Activated CD4-positive, alpha-beta T cell treated with anti-CD3 and anti-CD28 coated beads, Interleukin-2, amount 10 ng/mL, durations not matched to agents 24 days and 14 days (primary cell): ENCODE data around the gene PADI1. TPM values are rescaled to one million over a fixed set of nuclear protein-coding genes. Genes with fewer than 3 reads are reported as not detected.

ENCODE experiments used
- DNase-seq: peaks from one replicate; pipeline ENCODE4 v3.0.0; 2022
- H3K27ac Mint-ChIP-seq: one replicate; pipeline ENCODE4 v1.8.0; 2022; ENCODE audit warnings: mild to moderate bottlenecking, mixed read lengths
- H3K27me3 Mint-ChIP-seq: one replicate; pipeline ENCODE4 v1.8.0; 2022; ENCODE audit warnings: mixed read lengths
- H3K36me3 Mint-ChIP-seq: one replicate; pipeline ENCODE4 v1.8.0; 2022; ENCODE audit warnings: low read depth, mild to moderate bottlenecking, mixed read lengths
- H3K4me1 Mint-ChIP-seq: one replicate; pipeline ENCODE4 v1.8.0; 2021; ENCODE audit warnings: mixed read lengths
- H3K4me3 Mint-ChIP-seq: one replicate; pipeline ENCODE4 v1.8.0; 2022; ENCODE audit warnings: mild to moderate bottlenecking, moderate library complexity, mixed read lengths
- H3K9me3 Mint-ChIP-seq: one replicate; pipeline ENCODE4 v1.8.0; 2021; ENCODE audit warnings: mixed read lengths
- intact Hi-C: fragments of 100-400 bp; cut with micrococcal nuclease; formaldehyde crosslinking; loops from one replicate; pipeline ENCODE4 v1.15.1; 2023
- total RNA-seq: library from RNA; stranded (reverse); gene quantifications from 2 replicates; pipeline ENCODE4 v1.2.3, GENCODE V29; 2022

PADI1 gene, protein sequence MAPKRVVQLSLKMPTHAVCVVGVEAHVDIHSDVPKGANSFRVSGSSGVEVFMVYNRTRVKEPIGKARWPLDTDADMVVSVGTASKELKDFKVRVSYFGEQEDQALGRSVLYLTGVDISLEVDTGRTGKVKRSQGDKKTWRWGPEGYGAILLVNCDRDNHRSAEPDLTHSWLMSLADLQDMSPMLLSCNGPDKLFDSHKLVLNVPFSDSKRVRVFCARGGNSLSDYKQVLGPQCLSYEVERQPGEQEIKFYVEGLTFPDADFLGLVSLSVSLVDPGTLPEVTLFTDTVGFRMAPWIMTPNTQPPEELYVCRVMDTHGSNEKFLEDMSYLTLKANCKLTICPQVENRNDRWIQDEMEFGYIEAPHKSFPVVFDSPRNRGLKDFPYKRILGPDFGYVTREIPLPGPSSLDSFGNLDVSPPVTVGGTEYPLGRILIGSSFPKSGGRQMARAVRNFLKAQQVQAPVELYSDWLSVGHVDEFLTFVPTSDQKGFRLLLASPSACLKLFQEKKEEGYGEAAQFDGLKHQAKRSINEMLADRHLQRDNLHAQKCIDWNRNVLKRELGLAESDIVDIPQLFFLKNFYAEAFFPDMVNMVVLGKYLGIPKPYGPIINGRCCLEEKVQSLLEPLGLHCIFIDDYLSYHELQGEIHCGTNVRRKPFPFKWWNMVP
- total RNA-seq, result not detected in 2 replicates

DNA sequence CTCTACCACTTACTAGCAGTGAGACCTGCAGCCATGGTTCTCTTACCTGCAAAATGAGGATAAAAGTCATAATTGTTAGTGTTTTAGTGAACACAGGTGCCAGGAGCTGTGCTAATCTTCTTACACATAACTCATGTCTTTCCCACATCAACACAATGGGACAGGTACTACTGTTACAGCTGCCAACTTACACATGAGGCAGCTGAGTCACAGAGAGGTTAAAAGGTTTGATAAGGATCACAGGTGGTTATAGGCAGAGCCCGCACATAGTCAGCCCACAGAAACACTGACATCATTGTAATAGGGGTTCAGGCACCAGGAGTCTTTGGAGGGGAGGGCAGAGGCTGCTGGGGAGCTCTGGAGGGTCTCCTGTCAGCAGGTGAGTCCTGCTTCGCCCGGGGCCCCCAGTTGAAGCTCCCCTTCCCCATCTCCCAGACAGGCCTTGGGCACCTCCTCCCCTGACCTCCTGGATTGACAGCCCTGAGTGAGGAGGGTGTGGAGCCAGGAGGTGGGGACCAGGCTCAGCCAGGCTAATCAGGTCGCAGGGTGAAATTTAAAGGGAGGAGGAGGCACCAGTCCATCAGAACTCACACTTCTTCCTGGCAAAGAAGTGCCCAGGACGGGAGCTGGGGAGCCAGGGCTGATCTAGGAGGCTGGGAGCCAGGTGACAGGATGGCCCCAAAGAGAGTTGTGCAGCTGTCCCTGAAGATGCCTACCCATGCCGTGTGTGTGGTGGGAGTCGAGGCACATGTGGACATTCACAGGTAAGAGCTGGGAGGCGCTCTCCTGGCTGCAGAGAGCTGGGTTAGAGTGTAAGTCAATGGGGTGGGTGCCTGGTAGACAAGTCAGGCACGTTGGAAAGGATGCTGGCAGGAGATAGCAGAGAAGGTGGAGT is at the start of gene PADI1:
TSS of gene PADI1 (plus strand) at position 583 of the 895 bp plus-strand sequence. CDS start at position 673, 90 bp downstream.
- intact Hi-C loops, result no loop called here
- H3K4me3 Mint-ChIP-seq, result no peak within 1 kb of the TSS
- DNase-seq, result no peak
- no peaks in the 10 kb centered on the region for H3K9me3 Mint-ChIP-seq
- H3K4me1 Mint-ChIP-seq, result peaks cover 47% of the 10 kb centered on the region
- H3K27ac Mint-ChIP-seq, result peak within 1 kb of the TSS; percentile 25
- peaks cover 26% of the 10 kb centered on the region for H3K27me3 Mint-ChIP-seq
- H3K36me3 Mint-ChIP-seq, result no peaks in the 10 kb centered on the region

DNA sequence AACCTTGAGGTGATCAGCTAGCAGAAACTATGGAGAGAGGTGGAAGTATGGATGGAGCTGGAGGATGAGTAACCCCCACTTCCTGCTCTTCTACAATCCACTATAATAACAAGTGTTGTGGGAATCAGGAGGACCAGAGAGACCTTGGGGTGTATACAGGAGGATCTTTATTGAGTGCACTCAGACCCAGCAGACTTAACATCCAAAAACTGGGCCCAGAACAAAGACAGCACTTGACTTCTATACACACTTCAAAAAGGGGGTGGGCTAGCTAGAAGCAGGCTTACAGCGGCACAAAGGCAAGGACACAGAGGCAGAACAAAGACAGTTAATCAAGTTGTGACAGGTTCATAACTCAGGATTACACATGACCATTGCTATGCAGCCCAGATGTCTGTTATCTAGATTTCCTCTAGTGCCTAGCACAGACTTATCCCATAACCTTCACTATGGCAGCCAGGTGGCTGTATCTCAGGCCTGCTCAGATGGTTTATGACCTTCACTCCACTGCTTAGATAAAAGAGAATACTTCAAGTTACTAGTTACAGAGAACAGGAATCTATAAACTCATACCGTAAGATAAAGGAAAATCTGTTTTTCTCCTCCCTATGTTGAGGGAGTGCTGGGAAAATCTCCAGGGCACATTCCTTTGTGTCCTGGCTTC is 49.5 kb upstream of the PADI1 start:
- H3K27me3 Mint-ChIP-seq, result peaks cover 5% of the 10 kb centered on the region

DNA sequence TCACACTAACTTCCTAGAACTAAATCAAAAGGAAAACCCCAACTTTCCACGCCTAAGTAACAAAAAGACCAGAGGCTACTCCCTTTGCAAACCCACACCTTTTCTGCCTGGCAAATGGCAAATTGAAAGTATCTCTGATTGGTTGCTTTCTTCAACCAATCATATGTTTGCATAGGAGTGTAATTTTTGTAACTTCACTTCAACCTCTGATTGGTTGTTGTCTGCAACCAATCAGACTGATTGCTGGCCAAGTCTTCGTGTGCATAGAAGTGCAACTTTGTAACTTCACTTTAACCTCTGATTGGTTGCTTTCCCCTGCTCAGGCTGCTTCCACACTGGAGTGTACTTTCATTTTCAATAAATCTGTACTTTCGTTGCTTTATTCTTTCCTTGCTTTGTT is 48.8 kb upstream of the PADI1 start:
- no peak overlapping the region for H3K4me3 Mint-ChIP-seq
- intact Hi-C loops, result no loop called here
- peaks cover 2% of the 10 kb centered on the region for H3K4me1 Mint-ChIP-seq
- no peak overlapping the region for H3K27ac Mint-ChIP-seq
- H3K9me3 Mint-ChIP-seq, result peaks cover 18% of the 10 kb centered on the region
- no peaks in the 10 kb centered on the region for H3K36me3 Mint-ChIP-seq
- peaks cover 5% of the 10 kb centered on the region for H3K27me3 Mint-ChIP-seq
- no peak for DNase-seq

More for the DNA sequence above, 49.5 kb upstream of the PADI1 start:
- DNase-seq, result no peak
- no peak overlapping the region for H3K27ac Mint-ChIP-seq
- intact Hi-C loops, result no loop called here
- H3K36me3 Mint-ChIP-seq, result no peaks in the 10 kb centered on the region
- H3K4me1 Mint-ChIP-seq, result no peaks in the 10 kb centered on the region
- H3K4me3 Mint-ChIP-seq, result no peak overlapping the region
- H3K9me3 Mint-ChIP-seq, result peaks cover 18% of the 10 kb centered on the region

DNA sequence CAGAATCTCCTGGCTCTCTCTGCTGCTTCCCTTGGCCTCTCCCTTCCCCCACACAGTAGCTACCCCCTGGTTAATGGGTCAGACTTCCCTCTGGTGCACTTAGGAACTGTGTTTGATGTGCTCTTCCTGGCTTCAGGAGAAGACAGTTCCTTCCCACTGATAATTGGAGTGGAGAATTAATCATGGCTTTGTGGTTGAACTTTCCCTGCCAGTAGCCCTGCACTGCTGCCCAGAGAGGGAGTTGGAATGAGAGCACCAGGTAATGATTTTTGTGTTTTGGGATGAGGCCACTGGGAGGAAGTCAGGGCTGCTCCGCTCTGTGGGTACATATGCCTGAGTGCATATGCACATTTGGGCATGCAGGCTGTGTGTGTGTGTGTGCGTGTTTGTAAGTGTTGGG is 46.0 kb upstream of the PADI1 start:
- Mint-ChIP-seq H3K4me1 (peaks cover 4% of the 10 kb centered on the region), H3K36me3 (no peaks in the 10 kb centered on the region), H3K27me3 (no peaks in the 10 kb centered on the region), H3K4me3 (no peak overlapping the region), H3K9me3 (peaks cover 15% of the 10 kb centered on the region), H3K27ac (no peak overlapping the region)
- no peak for DNase-seq
- intact Hi-C loops, result no loop called here

DNA sequence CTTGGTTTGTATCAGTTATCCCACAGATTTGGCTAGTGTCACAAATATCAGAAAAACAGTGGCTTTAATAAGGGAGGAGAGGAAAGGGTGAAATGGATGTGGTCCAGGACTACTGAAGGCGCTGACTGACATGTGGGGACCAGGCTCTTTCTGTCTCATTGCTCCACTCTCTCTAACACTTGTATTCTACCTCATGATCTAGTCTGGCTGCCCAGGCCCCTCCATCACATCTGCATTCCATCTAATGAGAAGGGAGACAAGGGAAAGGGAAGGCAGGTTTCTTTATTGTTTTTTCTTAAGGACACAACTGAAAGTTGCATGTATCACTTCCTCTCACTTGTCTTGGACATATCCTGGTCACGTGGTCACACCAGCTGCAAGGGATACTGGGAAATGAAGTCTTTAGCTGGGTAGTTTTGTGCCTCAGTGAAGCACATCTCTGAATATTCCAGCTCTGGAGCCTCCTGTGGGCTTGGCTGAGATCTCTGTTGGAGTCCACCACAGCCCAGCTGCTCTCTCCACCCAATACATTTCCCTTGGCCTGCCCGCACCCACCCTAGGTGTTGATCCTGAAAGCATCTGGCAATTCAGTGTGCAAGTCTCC is 43.7 kb upstream of the PADI1 start:
- H3K4me3 Mint-ChIP-seq, result no peak overlapping the region
- H3K9me3 Mint-ChIP-seq, result peaks cover 4% of the 10 kb centered on the region
- H3K36me3 Mint-ChIP-seq, result no peaks in the 10 kb centered on the region
- intact Hi-C loops, result no loop called here
- H3K27ac Mint-ChIP-seq, result no peak overlapping the region
- DNase-seq, result no peak
- H3K27me3 Mint-ChIP-seq, result no peaks in the 10 kb centered on the region
- peaks cover 4% of the 10 kb centered on the region for H3K4me1 Mint-ChIP-seq

DNA sequence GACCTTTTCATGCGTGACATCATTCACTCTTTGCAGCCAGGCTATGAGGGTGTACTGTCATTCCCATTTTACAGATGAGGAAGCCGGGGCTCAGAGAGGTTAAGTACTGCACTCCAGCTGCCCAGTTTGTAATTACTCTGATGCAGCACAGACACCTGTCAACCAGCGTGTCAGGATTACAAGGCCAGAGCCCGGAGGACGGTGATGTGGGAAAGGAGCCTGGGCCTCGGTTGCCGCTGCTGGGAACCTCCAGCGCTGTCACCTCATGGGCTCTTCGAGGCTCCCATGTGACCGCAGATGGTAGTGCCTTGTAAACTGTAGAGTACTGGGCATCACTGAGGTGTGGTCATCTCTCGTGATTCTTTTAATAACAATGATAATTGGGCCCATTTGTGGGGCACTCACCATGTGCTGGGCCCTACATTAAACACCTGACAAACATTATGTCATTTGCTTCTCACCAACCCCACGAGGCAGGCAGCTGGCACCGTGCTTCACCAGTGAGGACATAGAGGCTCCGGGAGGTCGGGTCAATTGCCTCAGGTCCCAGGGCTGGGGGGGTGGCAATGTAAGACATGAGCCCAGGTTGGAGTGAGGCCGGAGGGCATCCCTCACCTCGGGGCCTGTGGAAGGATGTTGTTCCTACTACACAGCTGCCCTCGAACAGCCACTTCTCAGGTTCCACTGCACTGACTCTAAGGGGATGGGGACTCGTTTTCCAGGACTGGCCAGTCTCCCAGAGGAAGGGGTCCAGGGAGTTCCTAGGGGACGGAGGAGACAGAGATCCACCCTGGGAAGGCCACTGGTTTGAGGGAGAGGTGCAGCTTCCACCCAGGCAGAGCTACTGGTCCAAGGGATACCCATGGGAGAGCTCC is 42.8 kb upstream of the PADI1 start:
- Mint-ChIP-seq H3K27me3 (no peaks in the 10 kb centered on the region), H3K9me3 (no peaks in the 10 kb centered on the region), H3K4me1 (peaks cover 4% of the 10 kb centered on the region), H3K36me3 (no peaks in the 10 kb centered on the region), H3K27ac (no peak overlapping the region), H3K4me3 (no peak overlapping the region)
- intact Hi-C loops, result no loop called here
- DNase-seq, result no peak

DNA sequence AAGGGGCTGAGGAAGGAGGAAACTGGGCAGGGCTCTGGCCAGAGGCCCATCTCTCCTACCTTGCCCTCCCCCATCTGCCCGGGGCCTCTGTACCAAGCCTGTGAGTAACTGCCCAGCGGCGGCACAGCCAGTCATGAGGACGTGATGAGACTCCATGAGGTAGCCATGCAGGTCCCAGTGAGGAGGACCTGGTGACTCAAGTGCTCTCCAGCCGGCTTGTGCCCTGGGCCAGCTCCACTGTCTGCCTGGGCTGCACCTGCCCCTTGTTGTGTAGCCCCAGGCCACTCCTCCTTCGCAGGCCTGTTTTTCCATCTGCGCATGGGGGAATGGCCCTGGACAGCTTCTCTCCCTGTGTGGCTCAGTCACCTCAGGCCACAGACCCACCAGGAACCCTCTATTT is 42.0 kb upstream of the PADI1 start:
- Mint-ChIP-seq H3K36me3 (no peaks in the 10 kb centered on the region), H3K4me1 (peaks cover 4% of the 10 kb centered on the region), H3K4me3 (no peak overlapping the region), H3K27ac (no peak overlapping the region), H3K27me3 (no peaks in the 10 kb centered on the region), H3K9me3 (no peaks in the 10 kb centered on the region)
- intact Hi-C loops, result no loop called here
- DNase-seq, result no peak

DNA sequence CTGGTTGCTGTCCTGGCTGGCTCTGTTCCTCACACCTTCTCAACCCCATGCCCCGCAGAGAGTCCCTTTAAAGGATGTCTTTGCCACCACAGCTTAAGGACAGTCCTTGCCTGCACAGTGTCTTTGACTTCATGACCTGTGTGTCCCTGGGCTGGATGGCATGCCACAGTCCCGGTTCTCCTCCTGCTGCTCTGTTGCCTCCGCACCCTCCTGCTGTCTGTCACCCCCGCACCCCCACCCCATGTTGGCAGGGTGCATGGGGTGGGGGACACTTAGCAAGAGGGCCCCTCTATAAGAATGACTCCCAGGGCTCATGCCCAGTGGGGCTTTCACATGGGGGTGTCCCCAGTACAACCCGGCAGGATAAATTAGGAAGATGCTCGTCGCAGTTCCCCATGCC is 41.6 kb upstream of the PADI1 start:
- peaks cover 4% of the 10 kb centered on the region for H3K4me1 Mint-ChIP-seq
- H3K4me3 Mint-ChIP-seq, result no peak overlapping the region
- H3K36me3 Mint-ChIP-seq, result no peaks in the 10 kb centered on the region
- DNase-seq, result no peak
- H3K27ac Mint-ChIP-seq, result no peak overlapping the region
- intact Hi-C loops, result no loop called here
- no peaks in the 10 kb centered on the region for H3K27me3 Mint-ChIP-seq
- H3K9me3 Mint-ChIP-seq, result no peaks in the 10 kb centered on the region

DNA sequence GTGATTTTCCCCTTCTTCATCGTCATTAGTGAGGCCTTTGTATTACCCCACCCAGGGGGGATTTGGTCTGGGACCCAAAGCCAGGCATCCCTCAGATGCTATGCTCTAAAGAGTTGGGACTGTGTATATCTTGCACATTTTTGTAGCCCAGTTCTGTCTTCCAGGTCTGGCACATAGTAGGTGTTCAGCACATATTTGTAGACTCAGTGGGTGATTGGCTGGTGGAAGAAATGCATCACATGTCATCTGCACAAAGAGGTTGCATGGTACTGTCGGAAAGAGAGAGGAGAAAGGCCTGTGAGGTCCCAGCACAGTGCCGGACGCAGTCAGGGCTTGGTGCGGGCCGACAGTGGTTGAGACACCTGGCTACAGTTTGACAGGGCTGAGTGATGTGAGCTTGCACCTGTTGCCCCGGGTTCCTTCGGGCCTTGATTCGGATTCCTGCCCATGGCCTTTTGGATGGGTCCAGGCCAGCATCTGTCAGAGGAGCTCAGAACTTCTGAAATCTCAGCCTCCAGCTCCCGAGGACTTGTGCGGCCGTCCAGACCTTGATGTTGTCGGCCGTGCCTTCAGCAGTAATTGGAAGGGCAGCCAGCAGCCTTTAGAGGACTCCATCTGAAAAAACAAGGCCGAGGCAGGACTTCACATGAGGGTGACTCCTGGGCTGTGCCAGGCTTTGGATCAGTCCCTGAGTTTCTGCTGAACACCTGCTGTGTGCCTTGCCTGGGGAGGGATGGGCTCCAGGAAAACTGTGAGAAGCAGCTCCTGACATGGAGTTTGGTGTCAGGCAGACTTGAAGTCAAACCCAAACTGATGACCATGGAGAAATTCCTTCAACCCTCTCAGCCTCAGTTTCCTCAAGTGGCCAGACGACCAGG is 40.9 kb upstream of the PADI1 start:
- H3K27me3 Mint-ChIP-seq, result peaks cover 2% of the 10 kb centered on the region
- H3K4me3 Mint-ChIP-seq, result no peak overlapping the region
- H3K36me3 Mint-ChIP-seq, result no peaks in the 10 kb centered on the region
- peaks cover 4% of the 10 kb centered on the region for H3K4me1 Mint-ChIP-seq
- no peaks in the 10 kb centered on the region for H3K9me3 Mint-ChIP-seq
- no peak overlapping the region for H3K27ac Mint-ChIP-seq
- DNase-seq, result no peak
- intact Hi-C loops, result no loop called here

DNA sequence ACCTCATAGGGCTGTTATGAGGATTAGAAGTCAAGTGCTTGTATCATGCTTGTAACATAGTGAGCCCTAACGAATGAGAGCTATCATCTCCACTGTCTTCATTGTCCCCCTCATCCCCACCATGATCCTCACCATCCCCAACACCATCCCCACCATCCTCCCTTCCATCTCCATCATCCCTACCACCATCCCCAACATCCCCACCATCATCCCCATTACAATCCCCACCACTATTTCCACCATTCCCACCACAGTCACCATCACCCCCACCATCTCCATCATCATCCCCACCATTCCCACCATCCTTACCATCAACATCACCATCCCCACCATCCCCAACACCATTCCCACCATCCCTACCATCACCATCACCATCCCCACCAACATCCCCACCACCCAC is 39.1 kb upstream of the PADI1 start:
- Mint-ChIP-seq H3K4me3 (no peak overlapping the region), H3K36me3 (no peaks in the 10 kb centered on the region), H3K27ac (no peak overlapping the region), H3K27me3 (peaks cover 4% of the 10 kb centered on the region), H3K9me3 (no peaks in the 10 kb centered on the region), H3K4me1 (peaks cover 4% of the 10 kb centered on the region)
- intact Hi-C loops, result no loop called here
- no peak for DNase-seq

DNA sequence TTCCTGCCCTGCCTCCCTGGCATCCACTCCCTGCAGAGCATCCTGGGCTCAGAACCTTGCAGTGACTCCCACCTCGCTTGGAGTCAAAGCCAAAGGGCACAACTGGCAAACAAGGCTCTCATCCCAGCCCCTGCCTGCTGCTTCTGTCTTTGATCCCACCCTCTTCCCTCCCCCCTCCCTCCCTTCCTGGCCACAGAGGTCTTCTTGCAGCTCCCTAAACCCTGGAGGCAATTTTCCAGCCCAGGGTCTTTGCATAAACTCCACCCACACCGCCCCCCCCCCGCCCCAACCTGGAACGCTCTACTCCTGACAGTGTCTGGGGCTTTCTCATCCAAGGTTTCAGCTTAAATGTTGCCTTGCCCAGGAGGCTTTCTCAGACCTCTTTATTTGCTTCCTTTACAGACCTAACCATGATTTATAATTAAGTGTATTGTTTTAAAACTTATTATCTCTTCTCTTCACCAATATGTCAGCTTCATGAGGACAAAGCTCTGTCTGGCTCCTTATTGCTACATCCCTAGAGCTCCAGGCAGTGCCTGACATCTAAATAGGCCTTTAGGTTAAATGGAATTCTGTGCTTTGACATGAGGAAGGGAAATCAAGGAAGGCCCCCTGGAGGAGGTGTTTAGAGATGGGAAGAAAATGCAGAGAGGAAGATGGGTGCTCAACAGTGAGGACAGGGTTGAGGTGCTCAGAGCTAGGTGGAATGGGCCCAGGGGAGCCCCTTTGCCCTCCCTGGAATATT is 37.7 kb upstream of the PADI1 start:
- H3K4me3 Mint-ChIP-seq, result no peak overlapping the region
- no peaks in the 10 kb centered on the region for H3K4me1 Mint-ChIP-seq
- DNase-seq, result no peak
- no peaks in the 10 kb centered on the region for H3K36me3 Mint-ChIP-seq
- H3K27ac Mint-ChIP-seq, result no peak overlapping the region
- H3K9me3 Mint-ChIP-seq, result no peaks in the 10 kb centered on the region
- peaks cover 4% of the 10 kb centered on the region for H3K27me3 Mint-ChIP-seq
- intact Hi-C loops, result no loop called here
